A673 (cell line): Measurements from ENCODE around the gene PRRT4. TPM values are rescaled to one million over a fixed set of nuclear protein-coding genes. Genes with fewer than 3 reads are reported as not detected.

Experiments
- BruUV-seq: library from RNA; stranded (reverse); fragments of 400-500 nt; replicated peaks from 2 replicates; lab custom pipeline; 2021; lab: Mats Ljungman, UMichigan
- CTCF ChIA-PET: fragments of 300-600 bp; sonication (Branson Sonifier 250); formaldehyde crosslinking; loops from one replicate; lab custom pipeline; 2022; ENCODE audit warnings: antibody characterized with exemption; lab: Charles Lee
- POLR2A ChIA-PET: fragments of 300-600 bp; sonication (Branson Sonifier 250); formaldehyde crosslinking; loops from one replicate; lab custom pipeline; 2022; ENCODE audit warnings: antibody characterized with exemption; ENCODE audit not compliant: low non-redundant PET; lab: Charles Lee
- DNase-seq: peaks from one replicate; pipeline ENCODE4 v3.0.0-alpha.2; 2015; ENCODE audit warnings: low spot score
- H3K27ac ChIP-seq: fragments of 200-600 bp; sonication (generic); 2 replicates; pipeline ENCODE4 v1.5.1; 2016; ENCODE audit warnings: mixed run types, low read depth, mild to moderate bottlenecking, mixed read lengths, antibody characterized with exemption, low read length; ENCODE audit not compliant: poor library complexity, severe bottlenecking
- H3K27me3 ChIP-seq: fragments of 200-600 bp; sonication (generic); replicated peaks from 2 replicates; pipeline ENCODE4 v1.6.1; 2017; ENCODE audit warnings: mixed run types, low read depth, mild to moderate bottlenecking, mixed read lengths, antibody characterized with exemption, low read length; ENCODE audit not compliant: insufficient read depth, poor library complexity
- H3K36me3 ChIP-seq: fragments of 200-600 bp; sonication (generic); 2 replicates; pipeline ENCODE4 v1.6.1; 2016; ENCODE audit warnings: mixed run types, mild to moderate bottlenecking, mixed read lengths, antibody characterized with exemption, low read length; ENCODE audit not compliant: insufficient read depth, poor library complexity, severe bottlenecking
- H3K4me1 ChIP-seq: fragments of 200-600 bp; sonication (generic); 2 replicates; pipeline ENCODE4 v1.6.1; 2017; ENCODE audit warnings: mixed run types, mild to moderate bottlenecking, mixed read lengths, antibody characterized with exemption, low read length; ENCODE audit not compliant: insufficient read depth, poor library complexity, severe bottlenecking
- H3K4me3 ChIP-seq: fragments of 200-600 bp; sonication (generic); 2 replicates; pipeline ENCODE4 v1.5.1; 2016; ENCODE audit warnings: low read depth, mixed run types, mild to moderate bottlenecking, mixed read lengths, low read length; ENCODE audit not compliant: poor library complexity, severe bottlenecking
- H3K9me3 ChIP-seq: fragments of 200-600 bp; sonication (generic); 2 replicates; pipeline ENCODE4 v1.6.1; 2016; ENCODE audit warnings: mixed run types, low read depth, mild to moderate bottlenecking, mixed read lengths, antibody characterized with exemption, low read length; ENCODE audit not compliant: poor library complexity, severe bottlenecking
- EZH2 ChIP-seq: fragments of 200-600 bp; sonication (generic); IDR thresholded peaks from 2 replicates; pipeline ENCODE4 v1.6.1; 2017; ENCODE audit warnings: borderline replicate concordance, low read depth, mild to moderate bottlenecking, mixed read lengths, antibody characterized with exemption, low read length; ENCODE audit not compliant: poor library complexity, severe bottlenecking
- intact Hi-C: fragments of 100-400 bp; cut with micrococcal nuclease; formaldehyde crosslinking; loops from one replicate; pipeline ENCODE4 v1.10.0; 2022; ENCODE audit not compliant: unreplicated experiment
- total RNA-seq: library from RNA; stranded (reverse); gene quantifications from 2 replicates; pipeline ENCODE4 v1.2.3, GENCODE V29; 2021
- TF ChIP-seq, protein P1 (sequence below): fragments of 300-800, 200-600 bp; sonication (generic); conservative IDR thresholded peaks from 2 replicates; pipeline ENCODE4 v1.5.1; 2017; ENCODE audit warnings: low read depth, mild to moderate bottlenecking, antibody characterized with exemption, low read length, moderate library complexity, mixed read lengths

The PRRT4 gene
- total RNA-seq, 1 experiment from 2014 or later: 42.4 TPM

DNA sequence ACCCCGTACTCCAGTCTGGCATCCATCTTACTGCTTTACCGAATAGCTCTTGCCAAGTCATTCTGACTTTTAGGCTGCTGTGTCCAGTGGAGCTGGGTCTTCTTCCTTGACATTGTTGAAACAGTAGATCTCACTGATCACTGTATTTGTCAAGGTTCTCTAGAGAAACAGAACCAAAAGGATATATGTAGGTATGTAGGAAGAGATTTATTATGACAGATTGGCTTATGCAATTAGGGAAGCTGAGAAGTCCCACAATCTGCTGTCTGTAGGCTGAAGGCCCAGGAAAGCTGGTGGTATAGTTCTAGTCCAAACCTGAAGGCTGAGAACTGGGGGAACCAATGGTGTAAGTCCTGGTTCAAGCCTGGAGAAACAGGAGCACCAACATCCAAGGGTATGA is 12.1 kb upstream of the PRRT4 start:
- intact Hi-C loops: no loop called here
- H3K27ac ChIP-seq: no peak overlapping the region
- TF ChIP-seq EZH2: no peak
- TF ChIP-seq, protein P1, sequence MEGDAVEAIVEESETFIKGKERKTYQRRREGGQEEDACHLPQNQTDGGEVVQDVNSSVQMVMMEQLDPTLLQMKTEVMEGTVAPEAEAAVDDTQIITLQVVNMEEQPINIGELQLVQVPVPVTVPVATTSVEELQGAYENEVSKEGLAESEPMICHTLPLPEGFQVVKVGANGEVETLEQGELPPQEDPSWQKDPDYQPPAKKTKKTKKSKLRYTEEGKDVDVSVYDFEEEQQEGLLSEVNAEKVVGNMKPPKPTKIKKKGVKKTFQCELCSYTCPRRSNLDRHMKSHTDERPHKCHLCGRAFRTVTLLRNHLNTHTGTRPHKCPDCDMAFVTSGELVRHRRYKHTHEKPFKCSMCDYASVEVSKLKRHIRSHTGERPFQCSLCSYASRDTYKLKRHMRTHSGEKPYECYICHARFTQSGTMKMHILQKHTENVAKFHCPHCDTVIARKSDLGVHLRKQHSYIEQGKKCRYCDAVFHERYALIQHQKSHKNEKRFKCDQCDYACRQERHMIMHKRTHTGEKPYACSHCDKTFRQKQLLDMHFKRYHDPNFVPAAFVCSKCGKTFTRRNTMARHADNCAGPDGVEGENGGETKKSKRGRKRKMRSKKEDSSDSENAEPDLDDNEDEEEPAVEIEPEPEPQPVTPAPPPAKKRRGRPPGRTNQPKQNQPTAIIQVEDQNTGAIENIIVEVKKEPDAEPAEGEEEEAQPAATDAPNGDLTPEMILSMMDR: no peak
- H3K4me1 ChIP-seq: no peaks in the 10 kb centered on the region
- no peaks in the 10 kb centered on the region for H3K27me3 ChIP-seq
- H3K36me3 ChIP-seq: no peaks in the 10 kb centered on the region
- ChIA-PET CTCF (no interaction called here), POLR2A (interaction anchor here (0.6 kb wide), 1 partner anchor 27 kb away, joined by 4 read pairs; no protein-coding TSS in a partner anchor)
- no peaks in the 10 kb centered on the region for H3K9me3 ChIP-seq
- BruUV-seq: no TSS peak
- no peak for DNase-seq
- H3K4me3 ChIP-seq: no peak overlapping the region

DNA sequence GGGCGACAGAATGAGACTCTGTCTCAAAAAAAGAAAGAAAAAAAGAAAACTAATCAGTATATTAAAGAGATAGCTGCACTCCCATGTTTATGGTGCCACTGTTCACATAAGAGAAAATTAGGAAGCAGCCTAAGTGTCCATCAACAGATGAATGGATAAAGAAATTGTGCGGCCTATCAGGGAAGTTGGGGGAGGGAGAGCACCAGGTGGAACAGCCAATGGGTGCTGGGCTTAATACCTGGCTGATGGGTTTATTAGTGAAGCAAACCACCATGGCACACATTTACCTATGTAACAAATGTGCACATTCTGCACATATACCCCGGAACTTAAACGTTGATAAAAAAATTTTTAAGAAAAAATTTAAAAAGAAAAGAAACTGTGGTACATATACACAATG is 9.0 kb upstream of the PRRT4 start:
- intact Hi-C loops: no loop called here
- BruUV-seq: no TSS peak
- no peaks in the 10 kb centered on the region for H3K9me3 ChIP-seq
- no peaks in the 10 kb centered on the region for H3K36me3 ChIP-seq
- H3K4me3 ChIP-seq: no peak overlapping the region
- CTCF ChIA-PET: no interaction called here
- no peak overlapping the region for H3K27ac ChIP-seq
- H3K4me1 ChIP-seq: peaks cover 17% of the 10 kb centered on the region
- DNase-seq: no peak
- POLR2A ChIA-PET: no interaction called here
- TF ChIP-seq EZH2: no peak
- TF ChIP-seq, protein P1: no peak
- no peaks in the 10 kb centered on the region for H3K27me3 ChIP-seq

DNA sequence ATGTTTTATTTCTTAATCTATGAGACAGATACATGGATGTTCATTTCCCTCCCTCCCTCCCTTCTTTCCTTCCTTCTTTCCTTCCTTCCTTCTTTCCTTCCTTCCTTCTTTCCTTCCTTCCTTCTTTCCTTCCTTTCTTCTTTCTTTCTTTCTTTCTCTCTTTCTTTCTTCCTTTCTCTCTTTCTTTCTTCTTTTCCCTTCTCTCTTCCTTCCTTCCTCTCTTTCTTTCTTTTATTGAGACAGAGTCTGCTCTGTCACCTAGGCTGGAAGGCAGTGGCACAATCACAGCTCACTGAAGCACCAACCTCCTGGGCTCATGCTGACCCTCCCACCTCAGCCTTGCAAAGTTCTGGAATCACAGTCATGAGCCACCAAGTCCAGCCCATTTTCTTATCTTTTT is 5.5 kb upstream of the PRRT4 start:
- POLR2A ChIA-PET: interaction anchor here (0.6 kb wide), 2 partner anchors 15 to 16 kb away, joined by 4 read pairs; no protein-coding TSS in a partner anchor
- Histone ChIP-seq H3K27me3 (no peaks in the 10 kb centered on the region), H3K4me3 (no peak overlapping the region), H3K27ac (peak overlapping the region; percentile 77), H3K9me3 (no peaks in the 10 kb centered on the region), H3K4me1 (peaks cover 48% of the 10 kb centered on the region), H3K36me3 (no peaks in the 10 kb centered on the region)
- DNase-seq: no peak
- no TSS peak for BruUV-seq
- CTCF ChIA-PET: interaction anchor here (1.0 kb wide), 1 partner anchor 20 kb away, joined by 3 read pairs; no protein-coding TSS in a partner anchor
- intact Hi-C loops: no loop called here
- TF ChIP-seq, protein P1: no peak
- TF ChIP-seq EZH2: no peak
